Ishikawa (cell line): Measurements from ENCODE around the gene KCNB1.

Experiments
- CEBPB ChIP-seq: IDR thresholded peaks from 2 replicates; pipeline ENCODE4 v1.6.1; 2012
- CREB1 ChIP-seq: IDR thresholded peaks from 2 replicates; pipeline ENCODE4 v1.6.1; 2012; ENCODE audit warnings: low read depth
- EGR1 ChIP-seq: IDR thresholded peaks from 2 replicates; pipeline ENCODE4 v1.6.1; 2012
- EP300 ChIP-seq: IDR thresholded peaks from 2 replicates; pipeline ENCODE4 v1.6.1; 2012; ENCODE audit warnings: borderline replicate concordance
- FOXM1 ChIP-seq: IDR thresholded peaks from 2 replicates; pipeline ENCODE4 v1.6.1; 2012; ENCODE audit warnings: low read depth, borderline replicate concordance
- MAX ChIP-seq: IDR thresholded peaks from 2 replicates; pipeline ENCODE4 v1.6.1; 2012
- NFIC ChIP-seq: IDR thresholded peaks from 2 replicates; pipeline ENCODE4 v1.6.1; 2012
- RAD21 ChIP-seq: IDR thresholded peaks from 2 replicates; pipeline ENCODE4 v1.6.1; 2012; ENCODE audit warnings: low read depth
- TCF12 ChIP-seq: IDR thresholded peaks from 2 replicates; pipeline ENCODE4 v1.6.1; 2012; ENCODE audit warnings: low read depth
- USF1 ChIP-seq: IDR thresholded peaks from 2 replicates; pipeline ENCODE4 v1.6.1; 2012
- YY1 ChIP-seq: IDR thresholded peaks from 2 replicates; pipeline ENCODE4 v1.6.1; 2012; ENCODE audit warnings: low read depth
- ZBTB7A ChIP-seq: IDR thresholded peaks from 2 replicates; pipeline ENCODE4 v1.6.1; 2012; ENCODE audit warnings: low read depth

- TF ChIP-seq MAX, result no peak
- TF ChIP-seq CREB1, result no peak
- no peak for TF ChIP-seq ZBTB7A
- TF ChIP-seq TCF12, result no peak
- TF ChIP-seq USF1, result no peak
- no peak for TF ChIP-seq EGR1
- no peak for TF ChIP-seq RAD21
- no peak for TF ChIP-seq YY1
- no peak for TF ChIP-seq NFIC
- no peak for TF ChIP-seq EP300
- no peak for TF ChIP-seq FOXM1
- TF ChIP-seq CEBPB, result no peak
These were observed 22.3 kb downstream of the KCNB1 start for GRCh38 chr20:49460131-49460530.
